HEK293 (cell line): ENCODE data around the gene TOMM34.

Experiments used
- CTCF ChIA-PET: fragments of 350-600 bp; formaldehyde crosslinking; extraction: SDS; loops from one replicate; lab custom pipeline; 2021; ENCODE audit warnings: antibody characterized with exemption; lab: Yijun Ruan, JAX
- POLR2A ChIA-PET: fragments of 300-600 bp; formaldehyde crosslinking; extraction: SDS; loops from one replicate; lab custom pipeline; 2020; ENCODE audit warnings: antibody characterized with exemption, inconsistent platforms; lab: Yijun Ruan, JAX
- H3K27ac ChIP-seq: fragments of 200-500 bp; sonication (Bioruptor generic); 2 replicates; pipeline ENCODE4 v1.5.1; 2014; ENCODE audit warnings: low read depth, low read length, control low read depth, inconsistent platforms; ENCODE audit errors: extremely low read depth
- H3K36me3 ChIP-seq, 2 experiments: fragments of 200-500 bp in 1 of 2; sonication (Bioruptor generic) in 1 of 2; 1 replicate in 1 of 2; 2 replicates in 1 of 2; pipeline ENCODE4 v1.5.1; 2014 to 2017; ENCODE audit warnings: inconsistent platforms in 2 of 2, low read length in 2 of 2; ENCODE audit not compliant: control insufficient read depth in 2 of 2, insufficient read depth in 1 of 2
- H3K4me1 ChIP-seq: fragments of 200-500 bp; sonication (Bioruptor generic); 2 replicates; pipeline ENCODE4 v1.5.1; 2014; ENCODE audit warnings: mild to moderate bottlenecking, low read length, inconsistent platforms; ENCODE audit not compliant: control insufficient read depth, insufficient read depth
- H3K4me3 ChIP-seq: 2 replicates; pipeline ENCODE4 v1.5.1; 2011; ENCODE audit warnings: low read depth, mild to moderate bottlenecking, control low read depth, low read length, moderate library complexity
- H3K9me3 ChIP-seq: fragments of 200-500 bp; sonication (Bioruptor generic); 2 replicates; pipeline ENCODE4 v1.5.1; 2014; ENCODE audit warnings: low read depth, low read length, inconsistent platforms; ENCODE audit not compliant: control insufficient read depth, insufficient read depth
- KLF1 ChIP-seq: fragments of 450-650 bp; formaldehyde crosslinking; IDR thresholded peaks from 2 replicates; pipeline ENCODE4 v1.5.1; 2016; ENCODE audit warnings: missing biosample characterization, missing genetic modification characterization
- KLF8 ChIP-seq: fragments of 450-650 bp; formaldehyde crosslinking; IDR thresholded peaks from 2 replicates; pipeline ENCODE4 v1.5.1; 2016; ENCODE audit warnings: missing biosample characterization, missing genetic modification characterization
- PRDM1 ChIP-seq: fragments of 450-650 bp; formaldehyde crosslinking; IDR thresholded peaks from 2 replicates; pipeline ENCODE4; 2016; ENCODE audit warnings: missing biosample characterization, missing genetic modification characterization
- YY2 ChIP-seq: fragments of 450-650 bp; formaldehyde crosslinking; IDR thresholded peaks from 2 replicates; pipeline ENCODE4 v1.5.1; 2016; ENCODE audit warnings: missing biosample characterization, missing genetic modification characterization
- ZEB2 ChIP-seq: fragments of 450-650 bp; formaldehyde crosslinking; IDR thresholded peaks from 2 replicates; pipeline ENCODE4 v1.5.1; 2016; ENCODE audit warnings: missing biosample characterization, missing genetic modification characterization
- ZNF112 ChIP-seq: fragments of 450-650 bp; formaldehyde crosslinking; IDR thresholded peaks from 2 replicates; pipeline ENCODE4 v1.5.0; 2017; ENCODE audit warnings: missing biosample characterization, missing genetic modification characterization
- ZNF140 ChIP-seq: fragments of 450-650 bp; formaldehyde crosslinking; IDR thresholded peaks from 2 replicates; pipeline ENCODE4 v1.5.1; 2016; ENCODE audit warnings: missing biosample characterization, missing genetic modification characterization
- ZNF239 ChIP-seq: fragments of 450-650 bp; formaldehyde crosslinking; IDR thresholded peaks from 2 replicates; pipeline ENCODE4 v1.5.1; 2016; ENCODE audit warnings: missing biosample characterization, missing genetic modification characterization
- ZNF560 ChIP-seq: fragments of 450-650 bp; formaldehyde crosslinking; IDR thresholded peaks from 2 replicates; pipeline ENCODE4 v1.5.1; 2017; ENCODE audit warnings: missing biosample characterization, missing genetic modification characterization, borderline replicate concordance
- ZNF791 ChIP-seq: fragments of 450-650 bp; formaldehyde crosslinking; IDR thresholded peaks from 2 replicates; pipeline ENCODE4 v1.5.1; 2016; ENCODE audit warnings: missing biosample characterization, missing genetic modification characterization
- TF ChIP-seq, protein P1 (sequence below): fragments of 450-650 bp; formaldehyde crosslinking; IDR thresholded peaks from 2 replicates; pipeline ENCODE4 v1.5.1; 2016; ENCODE audit warnings: missing biosample characterization, missing genetic modification characterization, borderline replicate concordance
- TF ChIP-seq, protein P2 (sequence below): fragments of 450-650 bp; formaldehyde crosslinking; IDR thresholded peaks from 2 replicates; pipeline ENCODE4 v1.5.1; 2016; ENCODE audit warnings: missing biosample characterization, missing genetic modification characterization, borderline replicate concordance
- TF ChIP-seq, protein P3 (sequence below): fragments of 450-650 bp; formaldehyde crosslinking; IDR thresholded peaks from 2 replicates; pipeline ENCODE4 v1.5.1; 2016; ENCODE audit warnings: missing biosample characterization, missing genetic modification characterization
- TF ChIP-seq, protein P4 (sequence below): IDR thresholded peaks from 2 replicates; pipeline ENCODE4 v1.6.1; 2011; ENCODE audit warnings: mild to moderate bottlenecking, low read depth, low read length, borderline replicate concordance
- TF ChIP-seq, protein P5 (sequence below): fragments of 450-650 bp; formaldehyde crosslinking; IDR thresholded peaks from 2 replicates; pipeline ENCODE4 v1.5.1; 2016; ENCODE audit warnings: missing biosample characterization, missing genetic modification characterization
- TF ChIP-seq, protein P6 (sequence below): fragments of 450-650 bp; IDR thresholded peaks from 2 replicates; pipeline ENCODE4 v1.5.1; 2018; ENCODE audit warnings: missing biosample characterization, missing genetic modification characterization

The TOMM34 gene

DNA sequence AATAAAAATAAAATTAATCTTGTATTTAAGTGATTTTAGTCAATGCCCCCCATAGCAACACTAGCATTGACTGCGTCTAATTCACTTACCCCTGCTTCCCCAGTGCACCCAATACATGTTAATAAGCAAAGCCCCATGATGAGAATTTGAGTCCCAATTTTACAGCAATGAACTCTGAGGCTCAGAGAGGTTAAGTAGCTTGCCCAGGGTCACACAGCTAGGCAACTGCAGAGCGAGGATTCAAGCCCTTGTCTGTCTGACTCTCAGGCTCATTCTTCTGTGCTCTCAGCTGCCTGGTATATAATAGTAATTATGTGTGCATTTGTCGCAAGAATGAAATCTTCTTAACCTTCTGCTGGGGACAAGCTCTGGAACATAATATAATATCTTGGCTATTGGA, 41.9 kb downstream of the TOMM34 start:
- POLR2A ChIA-PET, result interaction anchor here (1.5 kb wide), 1 partner anchor 42 kb away, joined by 5 read pairs; the partner anchor contains the start of gene TOMM34
- Histone ChIP-seq H3K36me3 (peaks cover 8 to 81% of the 10 kb centered on the region in 2 experiments; a peak in 2 of 3 replicates), H3K27ac (no peak overlapping the region), H3K4me3 (no peak overlapping the region), H3K4me1 (no peaks in the 10 kb centered on the region), H3K9me3 (no peaks in the 10 kb centered on the region)
- CTCF ChIA-PET, result no interaction called here
- TF ChIP-seq, protein P1, sequence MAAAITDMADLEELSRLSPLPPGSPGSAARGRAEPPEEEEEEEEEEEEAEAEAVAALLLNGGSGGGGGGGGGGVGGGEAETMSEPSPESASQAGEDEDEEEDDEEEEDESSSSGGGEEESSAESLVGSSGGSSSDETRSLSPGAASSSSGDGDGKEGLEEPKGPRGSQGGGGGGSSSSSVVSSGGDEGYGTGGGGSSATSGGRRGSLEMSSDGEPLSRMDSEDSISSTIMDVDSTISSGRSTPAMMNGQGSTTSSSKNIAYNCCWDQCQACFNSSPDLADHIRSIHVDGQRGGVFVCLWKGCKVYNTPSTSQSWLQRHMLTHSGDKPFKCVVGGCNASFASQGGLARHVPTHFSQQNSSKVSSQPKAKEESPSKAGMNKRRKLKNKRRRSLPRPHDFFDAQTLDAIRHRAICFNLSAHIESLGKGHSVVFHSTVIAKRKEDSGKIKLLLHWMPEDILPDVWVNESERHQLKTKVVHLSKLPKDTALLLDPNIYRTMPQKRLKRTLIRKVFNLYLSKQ (tag by site-specific recombination), result no peak
- TF ChIP-seq, protein P2, sequence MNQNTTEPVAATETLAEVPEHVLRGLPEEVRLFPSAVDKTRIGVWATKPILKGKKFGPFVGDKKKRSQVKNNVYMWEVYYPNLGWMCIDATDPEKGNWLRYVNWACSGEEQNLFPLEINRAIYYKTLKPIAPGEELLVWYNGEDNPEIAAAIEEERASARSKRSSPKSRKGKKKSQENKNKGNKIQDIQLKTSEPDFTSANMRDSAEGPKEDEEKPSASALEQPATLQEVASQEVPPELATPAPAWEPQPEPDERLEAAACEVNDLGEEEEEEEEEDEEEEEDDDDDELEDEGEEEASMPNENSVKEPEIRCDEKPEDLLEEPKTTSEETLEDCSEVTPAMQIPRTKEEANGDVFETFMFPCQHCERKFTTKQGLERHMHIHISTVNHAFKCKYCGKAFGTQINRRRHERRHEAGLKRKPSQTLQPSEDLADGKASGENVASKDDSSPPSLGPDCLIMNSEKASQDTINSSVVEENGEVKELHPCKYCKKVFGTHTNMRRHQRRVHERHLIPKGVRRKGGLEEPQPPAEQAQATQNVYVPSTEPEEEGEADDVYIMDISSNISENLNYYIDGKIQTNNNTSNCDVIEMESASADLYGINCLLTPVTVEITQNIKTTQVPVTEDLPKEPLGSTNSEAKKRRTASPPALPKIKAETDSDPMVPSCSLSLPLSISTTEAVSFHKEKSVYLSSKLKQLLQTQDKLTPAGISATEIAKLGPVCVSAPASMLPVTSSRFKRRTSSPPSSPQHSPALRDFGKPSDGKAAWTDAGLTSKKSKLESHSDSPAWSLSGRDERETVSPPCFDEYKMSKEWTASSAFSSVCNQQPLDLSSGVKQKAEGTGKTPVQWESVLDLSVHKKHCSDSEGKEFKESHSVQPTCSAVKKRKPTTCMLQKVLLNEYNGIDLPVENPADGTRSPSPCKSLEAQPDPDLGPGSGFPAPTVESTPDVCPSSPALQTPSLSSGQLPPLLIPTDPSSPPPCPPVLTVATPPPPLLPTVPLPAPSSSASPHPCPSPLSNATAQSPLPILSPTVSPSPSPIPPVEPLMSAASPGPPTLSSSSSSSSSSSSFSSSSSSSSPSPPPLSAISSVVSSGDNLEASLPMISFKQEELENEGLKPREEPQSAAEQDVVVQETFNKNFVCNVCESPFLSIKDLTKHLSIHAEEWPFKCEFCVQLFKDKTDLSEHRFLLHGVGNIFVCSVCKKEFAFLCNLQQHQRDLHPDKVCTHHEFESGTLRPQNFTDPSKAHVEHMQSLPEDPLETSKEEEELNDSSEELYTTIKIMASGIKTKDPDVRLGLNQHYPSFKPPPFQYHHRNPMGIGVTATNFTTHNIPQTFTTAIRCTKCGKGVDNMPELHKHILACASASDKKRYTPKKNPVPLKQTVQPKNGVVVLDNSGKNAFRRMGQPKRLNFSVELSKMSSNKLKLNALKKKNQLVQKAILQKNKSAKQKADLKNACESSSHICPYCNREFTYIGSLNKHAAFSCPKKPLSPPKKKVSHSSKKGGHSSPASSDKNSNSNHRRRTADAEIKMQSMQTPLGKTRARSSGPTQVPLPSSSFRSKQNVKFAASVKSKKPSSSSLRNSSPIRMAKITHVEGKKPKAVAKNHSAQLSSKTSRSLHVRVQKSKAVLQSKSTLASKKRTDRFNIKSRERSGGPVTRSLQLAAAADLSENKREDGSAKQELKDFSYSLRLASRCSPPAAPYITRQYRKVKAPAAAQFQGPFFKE (tag by site-specific recombination), result no peak
- TF ChIP-seq, protein P3, sequence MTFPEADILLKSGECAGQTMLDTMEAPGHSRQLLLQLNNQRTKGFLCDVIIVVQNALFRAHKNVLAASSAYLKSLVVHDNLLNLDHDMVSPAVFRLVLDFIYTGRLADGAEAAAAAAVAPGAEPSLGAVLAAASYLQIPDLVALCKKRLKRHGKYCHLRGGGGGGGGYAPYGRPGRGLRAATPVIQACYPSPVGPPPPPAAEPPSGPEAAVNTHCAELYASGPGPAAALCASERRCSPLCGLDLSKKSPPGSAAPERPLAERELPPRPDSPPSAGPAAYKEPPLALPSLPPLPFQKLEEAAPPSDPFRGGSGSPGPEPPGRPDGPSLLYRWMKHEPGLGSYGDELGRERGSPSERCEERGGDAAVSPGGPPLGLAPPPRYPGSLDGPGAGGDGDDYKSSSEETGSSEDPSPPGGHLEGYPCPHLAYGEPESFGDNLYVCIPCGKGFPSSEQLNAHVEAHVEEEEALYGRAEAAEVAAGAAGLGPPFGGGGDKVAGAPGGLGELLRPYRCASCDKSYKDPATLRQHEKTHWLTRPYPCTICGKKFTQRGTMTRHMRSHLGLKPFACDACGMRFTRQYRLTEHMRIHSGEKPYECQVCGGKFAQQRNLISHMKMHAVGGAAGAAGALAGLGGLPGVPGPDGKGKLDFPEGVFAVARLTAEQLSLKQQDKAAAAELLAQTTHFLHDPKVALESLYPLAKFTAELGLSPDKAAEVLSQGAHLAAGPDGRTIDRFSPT (tag by site-specific recombination), result no peak
- TF ChIP-seq, protein P4, sequence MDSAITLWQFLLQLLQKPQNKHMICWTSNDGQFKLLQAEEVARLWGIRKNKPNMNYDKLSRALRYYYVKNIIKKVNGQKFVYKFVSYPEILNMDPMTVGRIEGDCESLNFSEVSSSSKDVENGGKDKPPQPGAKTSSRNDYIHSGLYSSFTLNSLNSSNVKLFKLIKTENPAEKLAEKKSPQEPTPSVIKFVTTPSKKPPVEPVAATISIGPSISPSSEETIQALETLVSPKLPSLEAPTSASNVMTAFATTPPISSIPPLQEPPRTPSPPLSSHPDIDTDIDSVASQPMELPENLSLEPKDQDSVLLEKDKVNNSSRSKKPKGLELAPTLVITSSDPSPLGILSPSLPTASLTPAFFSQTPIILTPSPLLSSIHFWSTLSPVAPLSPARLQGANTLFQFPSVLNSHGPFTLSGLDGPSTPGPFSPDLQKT, result no peak
- TF ChIP-seq ZNF112 (tag by site-specific recombination) (no peak), YY2 (tag by site-specific recombination) (no peak), ZNF560 (tag by site-specific recombination) (no peak), ZNF140 (tag by site-specific recombination) (no peak), ZNF239 (tag by site-specific recombination) (no peak), PRDM1 (no peak), KLF1 (tag by site-specific recombination) (no peak), ZNF791 (tag by site-specific recombination) (no peak), KLF8 (no peak), ZEB2 (tag by site-specific recombination) (no peak)
- TF ChIP-seq, protein P5, sequence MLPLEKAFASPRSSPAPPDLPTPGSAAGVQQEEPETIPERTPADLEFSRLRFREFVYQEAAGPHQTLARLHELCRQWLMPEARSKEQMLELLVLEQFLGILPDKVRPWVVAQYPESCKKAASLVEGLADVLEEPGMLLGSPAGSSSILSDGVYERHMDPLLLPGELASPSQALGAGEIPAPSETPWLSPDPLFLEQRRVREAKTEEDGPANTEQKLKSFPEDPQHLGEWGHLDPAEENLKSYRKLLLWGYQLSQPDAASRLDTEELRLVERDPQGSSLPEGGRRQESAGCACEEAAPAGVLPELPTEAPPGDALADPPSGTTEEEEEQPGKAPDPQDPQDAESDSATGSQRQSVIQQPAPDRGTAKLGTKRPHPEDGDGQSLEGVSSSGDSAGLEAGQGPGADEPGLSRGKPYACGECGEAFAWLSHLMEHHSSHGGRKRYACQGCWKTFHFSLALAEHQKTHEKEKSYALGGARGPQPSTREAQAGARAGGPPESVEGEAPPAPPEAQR (tag by site-specific recombination), result no peak
- TF ChIP-seq, protein P6, sequence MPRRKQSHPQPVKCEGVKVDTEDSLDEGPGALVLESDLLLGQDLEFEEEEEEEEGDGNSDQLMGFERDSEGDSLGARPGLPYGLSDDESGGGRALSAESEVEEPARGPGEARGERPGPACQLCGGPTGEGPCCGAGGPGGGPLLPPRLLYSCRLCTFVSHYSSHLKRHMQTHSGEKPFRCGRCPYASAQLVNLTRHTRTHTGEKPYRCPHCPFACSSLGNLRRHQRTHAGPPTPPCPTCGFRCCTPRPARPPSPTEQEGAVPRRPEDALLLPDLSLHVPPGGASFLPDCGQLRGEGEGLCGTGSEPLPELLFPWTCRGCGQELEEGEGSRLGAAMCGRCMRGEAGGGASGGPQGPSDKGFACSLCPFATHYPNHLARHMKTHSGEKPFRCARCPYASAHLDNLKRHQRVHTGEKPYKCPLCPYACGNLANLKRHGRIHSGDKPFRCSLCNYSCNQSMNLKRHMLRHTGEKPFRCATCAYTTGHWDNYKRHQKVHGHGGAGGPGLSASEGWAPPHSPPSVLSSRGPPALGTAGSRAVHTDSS (tag by site-specific recombination), result no peak
- TF ChIP-seq, all 188 proteins: peak for 0
